Epidermal melanocyte (primary cell): ENCODE results near the gene ADRM1.

Source experiments
- DNase-seq: peaks from one replicate; pipeline ENCODE4 v3.0.0; 2011; ENCODE audit warnings: low spot score; ENCODE audit not compliant: insufficient read length

The ADRM1 gene

DNA sequence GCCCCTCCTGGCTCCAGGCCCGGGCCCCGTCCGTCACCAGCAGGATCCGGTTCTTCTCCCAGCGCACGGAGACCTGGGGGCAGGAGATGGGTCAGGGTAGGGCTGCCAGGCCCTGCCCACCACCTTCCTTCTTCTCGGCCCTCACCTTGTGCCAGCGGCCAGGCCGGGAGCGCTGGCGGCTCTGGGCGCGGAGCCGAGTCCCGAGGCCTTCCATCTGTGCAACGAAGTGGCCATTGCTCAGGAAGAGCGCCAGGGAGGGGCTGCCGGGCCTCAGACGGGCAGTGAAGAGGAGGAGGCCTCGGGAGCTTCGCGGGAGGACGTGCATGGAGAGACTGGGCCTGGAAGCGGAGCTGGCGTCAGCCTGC is 7.9 kb downstream of the ADRM1 start:
- no peak for DNase-seq

DNA sequence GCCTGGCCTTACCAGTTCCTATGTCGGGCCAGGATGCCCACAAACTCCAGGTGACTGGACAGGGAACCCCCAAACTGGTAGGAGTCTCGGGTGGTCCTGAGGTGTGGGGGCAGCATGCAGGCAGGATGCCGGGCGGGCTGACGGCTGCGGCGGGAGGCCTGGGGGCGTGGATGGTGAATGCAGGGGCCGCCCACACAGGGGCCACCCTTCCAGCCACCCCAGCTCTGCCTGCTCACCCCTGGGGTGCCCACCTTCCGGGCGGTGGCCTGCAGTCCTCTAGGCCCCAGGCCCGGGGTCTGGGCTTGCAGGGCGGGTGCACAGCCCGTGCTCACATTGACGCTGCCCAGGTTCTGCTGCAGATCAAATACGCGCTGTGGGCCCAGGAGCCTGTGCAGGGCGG is 8.4 kb downstream of the ADRM1 start:
- no peak for DNase-seq

GRCh38 chr20:62311832-62312661 is 9.2 kb downstream of the ADRM1 start:
- DNase-seq, result no peak

GRCh38 chr20:62312662-62312977 is 9.8 kb downstream of the ADRM1 start:
- DNase-seq, result no peak

DNA sequence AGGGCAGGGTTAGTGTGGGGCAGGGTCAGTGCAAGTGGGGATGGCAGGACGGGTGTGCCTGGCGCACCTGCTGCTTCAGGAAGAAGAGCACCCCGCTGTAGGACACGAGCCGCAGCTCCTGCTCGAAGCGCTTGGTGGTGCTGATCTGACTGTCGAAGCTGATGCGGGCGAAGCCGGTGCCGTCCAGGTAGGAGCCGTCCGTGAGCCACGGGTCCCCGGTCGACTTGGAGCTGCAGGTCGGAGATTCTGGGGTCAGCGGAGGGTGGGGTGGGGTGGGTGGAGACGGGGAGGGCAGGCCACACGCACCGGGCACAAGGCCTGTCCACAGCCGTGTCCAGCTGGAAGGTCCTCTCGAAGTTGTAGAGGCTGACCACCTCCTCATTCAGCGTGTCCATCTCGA is 10.2 kb downstream of the ADRM1 start:
- DNase-seq, result no peak

GRCh38 chr20:62313460-62314338 is 10.9 kb downstream of the ADRM1 start:
- DNase-seq, result no peak

- DNase-seq, result no peak
These were observed 11.5 kb downstream of the ADRM1 start for GRCh38 chr20:62314339-62314638.

DNA sequence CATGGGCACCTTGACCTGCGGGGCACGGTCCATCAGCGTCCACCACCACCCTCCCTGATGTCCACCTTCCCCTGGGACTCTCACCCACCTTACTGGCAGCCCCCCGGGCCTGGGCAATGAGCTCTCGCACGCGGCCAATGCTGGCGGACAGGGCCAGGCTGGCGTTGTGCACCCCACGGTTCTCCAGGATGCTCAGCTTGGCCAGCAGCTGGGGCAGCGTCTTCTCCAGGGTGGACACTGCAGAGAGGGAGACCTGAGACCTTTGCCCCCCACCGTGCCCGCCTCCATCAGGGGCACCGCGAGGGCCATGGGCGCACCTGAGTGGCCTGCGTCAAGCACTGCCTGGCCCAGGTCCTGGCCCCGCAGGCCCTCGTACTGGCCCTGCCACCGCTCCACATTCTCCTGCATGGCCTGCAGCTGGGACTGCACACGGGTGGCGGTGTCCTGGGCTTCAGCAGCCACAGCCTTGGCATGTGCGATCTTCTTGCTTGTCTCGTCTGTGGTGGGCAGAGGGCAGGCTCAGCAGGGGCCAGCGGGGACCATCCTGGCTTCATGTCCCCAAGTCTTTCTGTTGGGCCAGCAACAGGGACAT is 12.0 kb downstream of the ADRM1 start:
- DNase-seq, result no peak

DNA sequence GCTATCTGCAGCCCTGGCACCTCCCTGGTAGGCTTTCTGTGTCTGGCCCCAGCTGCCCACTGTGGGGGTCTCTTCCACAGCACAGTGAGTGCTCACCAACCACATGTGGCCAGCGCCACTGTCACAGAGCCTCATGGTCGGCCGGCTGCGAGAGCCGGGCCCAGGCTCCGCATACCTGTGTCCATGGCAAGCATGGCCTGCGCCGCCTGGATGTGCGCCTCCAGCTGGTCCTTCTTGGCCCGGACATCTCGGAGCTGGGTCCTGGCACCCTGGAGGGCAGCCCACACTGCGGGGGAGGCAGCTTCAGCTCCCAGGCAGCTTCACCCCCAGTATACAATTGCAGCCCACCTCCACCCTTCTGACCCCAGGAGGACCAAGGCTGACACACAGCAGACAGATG is 13.0 kb downstream of the ADRM1 start:
- no peak for DNase-seq

GRCh38 chr20:62316331-62317166 is 13.8 kb downstream of the ADRM1 start:
- no peak for DNase-seq

DNA sequence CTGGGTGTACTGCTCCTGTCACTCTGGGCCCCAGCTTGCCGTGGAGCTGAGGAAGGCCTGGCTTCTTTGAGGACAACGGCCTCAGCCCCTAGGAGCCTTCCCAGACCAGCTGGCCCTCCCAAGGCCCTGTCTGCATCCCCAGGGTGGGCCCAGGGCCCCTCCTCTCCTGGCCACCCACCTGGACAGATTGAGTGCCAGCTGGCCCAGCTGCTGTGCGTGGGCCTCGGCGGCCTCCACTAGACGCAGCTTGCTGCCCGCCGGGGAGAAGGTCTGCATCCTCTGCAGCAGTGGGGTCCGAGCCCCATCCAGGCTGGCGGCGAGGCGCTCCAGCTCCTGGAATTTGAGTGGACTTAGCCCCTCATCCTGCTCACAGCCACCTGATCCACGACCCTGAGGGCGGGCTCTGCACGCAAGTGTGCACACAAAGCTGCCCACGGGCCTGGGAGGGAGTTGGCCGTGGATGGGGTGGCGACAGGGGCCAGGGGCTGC is 14.4 kb downstream of the ADRM1 start:
- DNase-seq, result no peak

GRCh38 chr20:62318400-62319345 is 15.9 kb downstream of the ADRM1 start:
- DNase-seq, result no peak

DNA sequence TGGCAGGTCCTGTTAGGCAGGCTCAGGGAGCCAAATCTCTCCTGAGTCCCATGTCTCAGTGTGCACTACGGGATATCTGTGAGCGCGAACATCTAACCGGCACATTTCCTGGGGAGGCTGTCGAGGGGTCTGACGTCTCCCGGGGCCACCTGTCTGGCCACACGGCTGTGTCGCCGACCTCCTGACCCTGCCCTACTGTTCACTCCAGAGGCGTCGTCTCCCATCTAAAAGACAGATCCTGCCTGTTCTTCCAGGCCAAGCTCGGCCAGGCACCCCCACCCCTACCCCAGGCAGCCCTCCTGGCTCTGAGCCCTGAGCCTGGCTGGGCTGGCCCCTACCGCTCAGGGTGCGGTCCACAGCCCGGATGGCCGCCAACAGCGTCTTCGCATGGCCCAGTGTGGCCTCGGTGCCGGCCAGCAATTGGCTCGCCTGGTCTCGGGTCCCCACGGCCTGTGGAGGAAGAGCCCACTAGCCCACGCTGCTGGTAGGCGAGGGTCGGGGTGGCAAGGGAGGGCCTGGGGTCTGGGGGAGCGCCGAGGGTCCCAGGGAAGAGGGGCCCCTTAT is 16.6 kb downstream of the ADRM1 start:
- DNase-seq, result no peak

GRCh38 chr20:62320581-62321354 is 18.0 kb downstream of the ADRM1 start:
- DNase-seq, result no peak

DNA sequence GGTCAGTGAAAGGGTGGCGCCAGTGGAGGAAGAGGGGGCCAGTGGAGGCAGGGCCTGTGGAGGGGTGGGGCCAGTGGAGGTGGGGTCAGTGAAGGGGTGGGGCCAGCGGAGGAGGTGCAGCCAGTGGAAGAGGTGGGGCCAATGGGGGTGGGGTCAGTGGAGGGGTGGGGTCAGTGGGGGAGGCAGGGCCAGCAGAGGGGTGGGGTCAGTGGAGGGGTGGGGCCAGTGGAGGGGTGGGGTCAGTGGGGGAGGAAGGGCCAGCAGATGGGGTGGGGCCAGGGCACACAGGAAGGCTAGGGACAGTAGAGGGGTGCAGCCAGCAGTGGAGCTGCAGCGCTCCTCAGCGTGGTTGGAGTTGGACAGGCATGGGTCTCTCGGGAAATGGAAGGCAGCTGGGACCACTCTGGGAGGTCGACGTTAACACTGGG is 18.7 kb downstream of the ADRM1 start:
- DNase-seq, result no peak

DNA sequence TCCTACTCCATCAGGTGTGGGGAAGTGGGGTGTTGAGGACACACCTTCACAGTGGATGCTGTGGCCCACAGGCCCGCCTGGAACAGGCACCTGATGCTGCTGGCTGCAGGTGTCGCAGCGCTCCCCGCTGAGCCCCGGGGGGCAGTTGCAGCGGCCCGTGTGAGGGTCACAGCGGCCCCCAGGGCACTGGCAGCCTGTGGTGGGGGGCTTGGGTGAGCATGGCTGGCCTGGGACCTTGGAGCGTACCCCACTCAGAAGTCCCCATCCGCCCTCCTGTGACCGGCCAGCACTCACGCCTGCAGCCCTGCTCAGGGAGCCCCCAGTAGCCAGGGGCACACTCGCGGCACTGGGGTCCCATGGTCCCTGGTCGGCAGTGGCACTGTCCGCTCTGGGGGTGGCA is 19.2 kb downstream of the ADRM1 start:
- no peak for DNase-seq

GRCh38 chr20:62322492-62323041 is 19.8 kb downstream of the ADRM1 start:
- no peak for DNase-seq

DNA sequence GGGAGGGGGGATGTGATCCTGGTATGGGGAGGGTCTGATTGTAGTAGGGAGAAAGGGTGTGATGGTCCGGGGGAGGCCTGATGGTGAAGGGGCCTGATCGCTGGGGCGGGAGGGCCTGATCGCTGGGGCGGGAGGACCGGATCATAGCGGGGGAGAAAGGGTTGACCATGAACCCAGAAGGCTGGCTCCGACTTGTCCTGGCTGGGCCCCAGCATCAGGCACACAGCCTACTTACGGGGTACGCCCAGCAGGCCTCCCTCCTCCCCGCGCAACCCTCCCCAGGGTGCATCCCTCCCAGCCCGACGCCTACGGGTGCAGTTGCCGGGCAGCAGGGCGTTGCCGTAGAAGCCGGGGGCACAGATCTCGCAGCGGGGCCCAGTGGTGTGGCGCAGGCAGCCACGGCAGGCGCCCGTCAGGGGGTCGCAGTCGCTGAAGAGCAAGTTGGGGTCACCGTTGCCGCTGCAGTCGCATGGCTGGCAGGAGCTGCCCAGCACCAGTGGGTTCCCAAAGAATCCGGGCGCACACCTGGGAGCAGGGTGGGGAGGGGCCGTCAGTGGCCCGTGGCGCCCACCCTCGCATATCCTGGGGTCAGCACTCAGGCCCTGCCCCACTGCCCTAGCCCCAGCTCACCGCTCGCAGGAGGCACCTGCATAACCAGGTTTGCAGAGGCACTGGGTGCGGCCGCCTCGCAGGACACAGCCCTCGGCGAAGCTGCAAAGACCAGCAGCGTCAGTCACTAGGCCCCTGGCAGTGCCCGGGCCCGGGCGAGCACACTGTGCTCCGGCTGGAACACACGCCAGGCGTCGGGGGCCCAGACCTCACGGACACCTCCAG is 20.6 kb downstream of the ADRM1 start:
- no peak for DNase-seq
